ENCODE results near the gene GPATCH2L. TPM values are rescaled to one million over a fixed set of nuclear protein-coding genes. Genes with fewer than 3 reads are reported as not detected.

Gene GPATCH2L
- polyA plus RNA-seq, 1 experiment, result 29.5 TPM

- no peaks in the 10 kb centered on the region; the same call in 1 of the 2 replicates for H3K9me3 ChIP-seq (ENCODE audit: control insufficient read depth, insufficient read depth, low read length)
- TF ChIP-seq, protein P1, sequence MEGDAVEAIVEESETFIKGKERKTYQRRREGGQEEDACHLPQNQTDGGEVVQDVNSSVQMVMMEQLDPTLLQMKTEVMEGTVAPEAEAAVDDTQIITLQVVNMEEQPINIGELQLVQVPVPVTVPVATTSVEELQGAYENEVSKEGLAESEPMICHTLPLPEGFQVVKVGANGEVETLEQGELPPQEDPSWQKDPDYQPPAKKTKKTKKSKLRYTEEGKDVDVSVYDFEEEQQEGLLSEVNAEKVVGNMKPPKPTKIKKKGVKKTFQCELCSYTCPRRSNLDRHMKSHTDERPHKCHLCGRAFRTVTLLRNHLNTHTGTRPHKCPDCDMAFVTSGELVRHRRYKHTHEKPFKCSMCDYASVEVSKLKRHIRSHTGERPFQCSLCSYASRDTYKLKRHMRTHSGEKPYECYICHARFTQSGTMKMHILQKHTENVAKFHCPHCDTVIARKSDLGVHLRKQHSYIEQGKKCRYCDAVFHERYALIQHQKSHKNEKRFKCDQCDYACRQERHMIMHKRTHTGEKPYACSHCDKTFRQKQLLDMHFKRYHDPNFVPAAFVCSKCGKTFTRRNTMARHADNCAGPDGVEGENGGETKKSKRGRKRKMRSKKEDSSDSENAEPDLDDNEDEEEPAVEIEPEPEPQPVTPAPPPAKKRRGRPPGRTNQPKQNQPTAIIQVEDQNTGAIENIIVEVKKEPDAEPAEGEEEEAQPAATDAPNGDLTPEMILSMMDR (IDR thresholded peaks at IDR 0.05; ENCODE audit: low read depth, low read length), result no peak
- DNase-seq (ENCODE audit: low read depth, low spot score), result no peak
- CTCF ChIA-PET, result no interaction called here
- H3K27ac ChIP-seq (ENCODE audit: low read depth, low read length), result no peak overlapping the region
- POLR2A ChIA-PET, result no interaction called here
- H3K27me3 ChIP-seq (ENCODE audit: control insufficient read depth, insufficient read depth, low read length), result peaks cover 16% of the 10 kb centered on the region
- H3K4me3 ChIP-seq (ENCODE audit: low read depth, low read length), result no peak overlapping the region
Observed at GRCh38 chr14:76112889-76113624, 38.7 kb upstream of the GPATCH2L start.

DNA sequence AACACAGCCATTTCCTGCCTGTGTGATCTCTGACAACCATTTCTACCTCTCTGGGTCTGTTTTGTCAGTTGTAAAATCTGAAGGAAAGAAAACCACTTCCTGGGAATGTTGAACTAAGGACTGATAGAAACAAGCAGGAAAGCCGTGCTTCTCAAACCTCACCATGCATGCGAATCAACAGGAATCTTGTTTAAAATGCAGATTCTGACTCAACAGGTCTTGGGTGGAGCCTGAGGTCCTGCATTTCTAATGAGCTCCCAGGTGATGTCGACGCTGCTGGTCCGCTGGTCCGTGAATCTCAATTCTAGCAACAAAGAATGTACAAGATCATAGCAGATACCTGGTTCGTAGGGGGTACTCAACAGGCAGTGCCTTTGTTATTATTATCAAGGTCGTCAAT is 38.0 kb upstream of the GPATCH2L start:
- peaks cover 16% of the 10 kb centered on the region for H3K27me3 ChIP-seq (ENCODE audit: control insufficient read depth, insufficient read depth, low read length)
- DNase-seq (ENCODE audit: low read depth, low spot score), result no peak
- no peaks in the 10 kb centered on the region; the same call in 1 of the 2 replicates for H3K9me3 ChIP-seq (ENCODE audit: control insufficient read depth, insufficient read depth, low read length)
- ChIA-PET POLR2A (no interaction called here), CTCF (no interaction called here)
- no peak overlapping the region for H3K27ac ChIP-seq (ENCODE audit: low read depth, low read length)
- H3K4me3 ChIP-seq (ENCODE audit: low read depth, low read length), result no peak overlapping the region
- TF ChIP-seq, protein P1 (IDR thresholded peaks at IDR 0.05; ENCODE audit: low read depth, low read length), result no peak

- POLR2A ChIA-PET, result no interaction called here
- Histone ChIP-seq H3K27ac (ENCODE audit: low read depth, low read length) (no peak overlapping the region), H3K4me3 (ENCODE audit: low read depth, low read length) (no peak overlapping the region), H3K27me3 (ENCODE audit: control insufficient read depth, insufficient read depth, low read length) (peaks cover 13% of the 10 kb centered on the region), H3K9me3 (ENCODE audit: control insufficient read depth, insufficient read depth, low read length) (no peaks in the 10 kb centered on the region; the same call in 1 of the 2 replicates)
- DNase-seq (ENCODE audit: low read depth, low spot score), result no peak
- TF ChIP-seq, protein P1 (IDR thresholded peaks at IDR 0.05; ENCODE audit: low read depth, low read length), result no peak
- CTCF ChIA-PET, result interaction anchor here (0.7 kb wide), 1 partner anchor 42 kb away, joined by 3 read pairs; no protein-coding TSS in a partner anchor
Observed at GRCh38 chr14:76115010-76115422, 36.7 kb upstream of the GPATCH2L start.

GRCh38 chr14:76117789-76118484 is 33.8 kb upstream of the GPATCH2L start:
- no peak for DNase-seq (ENCODE audit: low read depth, low spot score)
- ChIA-PET POLR2A (no interaction called here), CTCF (interaction anchor here (1.2 to 1.5 kb wide), 2 partner anchors 67 to 235 kb away, joined by 3 read pairs; no protein-coding TSS in a partner anchor)
- TF ChIP-seq, protein P1 (IDR thresholded peaks at IDR 0.05; ENCODE audit: low read depth, low read length), result no peak
- peaks cover 12% of the 10 kb centered on the region for H3K27me3 ChIP-seq (ENCODE audit: control insufficient read depth, insufficient read depth, low read length)
- no peak overlapping the region for H3K27ac ChIP-seq (ENCODE audit: low read depth, low read length)
- no peak overlapping the region for H3K4me3 ChIP-seq (ENCODE audit: low read depth, low read length)
- no peaks in the 10 kb centered on the region for H3K9me3 ChIP-seq (ENCODE audit: control insufficient read depth, insufficient read depth, low read length)

DNA sequence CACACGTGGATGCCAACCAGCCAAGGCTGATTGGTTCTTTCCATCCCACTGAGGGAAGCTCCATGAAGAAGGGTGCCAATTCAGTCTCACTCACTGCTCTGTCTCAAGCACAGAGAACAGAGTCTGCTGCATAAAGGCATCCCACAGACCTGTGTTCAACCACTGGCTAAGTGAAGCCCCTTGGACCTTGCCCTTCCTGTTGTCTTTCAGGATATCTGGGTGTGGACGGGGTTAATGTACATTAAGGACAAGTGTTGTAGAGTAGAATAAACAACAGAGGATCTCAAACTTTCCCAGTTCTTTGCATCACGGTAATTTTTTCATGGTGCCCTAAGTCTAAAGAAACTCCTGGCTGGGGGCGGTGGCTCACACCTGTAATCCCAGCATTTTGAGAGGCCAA is 33.1 kb upstream of the GPATCH2L start:
- ChIA-PET POLR2A (interaction anchor here (0.6 kb wide), 1 partner anchor 198 kb away, joined by 3 read pairs; no protein-coding TSS in a partner anchor), CTCF (interaction anchor here (1.2 to 1.5 kb wide), 3 partner anchors 68 to 269 kb away, joined by 3 to 4 read pairs (median 3); no protein-coding TSS in a partner anchor)
- H3K27ac ChIP-seq (ENCODE audit: low read depth, low read length), result no peak overlapping the region

More for the DNA sequence above, 33.1 kb upstream of the GPATCH2L start:
- H3K27me3 ChIP-seq (ENCODE audit: control insufficient read depth, insufficient read depth, low read length), result peaks cover 12% of the 10 kb centered on the region
- DNase-seq (ENCODE audit: low read depth, low spot score), result no peak
- H3K4me3 ChIP-seq (ENCODE audit: low read depth, low read length), result no peak overlapping the region
- TF ChIP-seq, protein P1 (IDR thresholded peaks at IDR 0.05; ENCODE audit: low read depth, low read length), result no peak
- no peaks in the 10 kb centered on the region for H3K9me3 ChIP-seq (ENCODE audit: control insufficient read depth, insufficient read depth, low read length)
